ENCODE results near the gene SCAF1.
"Not testable (repeated sequence)": the region's sequence is repeated elsewhere in the genome, so short reads cannot be mapped to it uniquely, and the experiment has no call there.

Gene SCAF1

GRCh38 chr19:49616945-49617344, 25.1 kb upstream of the SCAF1 start:
- no peak overlapping the region for H3K4me3 ChIP-seq (ENCODE audit: low read length)
- DNase-seq: no peak
- H4K20me1 ChIP-seq (ENCODE audit: insufficient read depth, low read length): no peaks in the 10 kb centered on the region
- H3K36me3 ChIP-seq (replicated peaks; ENCODE audit: insufficient read depth, low read length): no peaks in the 10 kb centered on the region
- no peak overlapping the region for H2AFZ ChIP-seq (ENCODE audit: low read length)
- no peak overlapping the region for H3K4me2 ChIP-seq (ENCODE audit: low read depth, low read length)
- no peak for TF ChIP-seq EZH2phosphoT487 (IDR thresholded peaks at IDR 0.05; ENCODE audit: low read length)
- no peak for TF ChIP-seq EZH2 (optimal IDR thresholded peaks at IDR 0.05; ENCODE audit: low read depth, low read length)
- TF ChIP-seq CTCF (IDR thresholded peaks at IDR 0.05; ENCODE audit: low read length): no peak
- H3K27me3 ChIP-seq (replicated peaks; ENCODE audit: insufficient read depth, low read length): no peaks in the 10 kb centered on the region
- no peaks in the 10 kb centered on the region for H3K4me1 ChIP-seq (ENCODE audit: low read length)
- no peak overlapping the region for H3K27ac ChIP-seq (ENCODE audit: low read length)
- no peak overlapping the region for H3K9ac ChIP-seq (ENCODE audit: low read length)
- H3K9me2 ChIP-seq (replicated peaks; ENCODE audit: insufficient read depth, low read length): no peaks in the 10 kb centered on the region
- H3K9me3 ChIP-seq (replicated peaks; ENCODE audit: insufficient read depth, low read length): no peaks in the 10 kb centered on the region
- H3K79me2 ChIP-seq (ENCODE audit: low read length): peaks cover 19% of the 10 kb centered on the region
- H3F3A ChIP-seq (ENCODE audit: insufficient read depth, low read length): no peaks in the 10 kb centered on the region

- not testable (repeated sequence) for H3F3A ChIP-seq (ENCODE audit: insufficient read depth, low read length); H3K9me2 ChIP-seq (replicated peaks; ENCODE audit: insufficient read depth, low read length); H3K9ac ChIP-seq (ENCODE audit: low read length); H4K20me1 ChIP-seq (ENCODE audit: insufficient read depth, low read length); H2AFZ ChIP-seq (ENCODE audit: low read length); H3K27ac ChIP-seq (ENCODE audit: low read length); DNase-seq; H3K4me2 ChIP-seq (ENCODE audit: low read depth, low read length); H3K36me3 ChIP-seq (replicated peaks; ENCODE audit: insufficient read depth, low read length); H3K27me3 ChIP-seq (replicated peaks; ENCODE audit: insufficient read depth, low read length); H3K9me3 ChIP-seq (replicated peaks; ENCODE audit: insufficient read depth, low read length); H3K4me3 ChIP-seq (ENCODE audit: low read length); H3K4me1 ChIP-seq (ENCODE audit: low read length)
- H3K79me2 ChIP-seq (ENCODE audit: low read length): peaks cover 10% of the 10 kb centered on the region; the same call in 1 of the 2 replicates
Observed at GRCh38 chr19:49617860-49618259, 24.1 kb upstream of the SCAF1 start.

GRCh38 chr19:49624967-49625910, 16.8 kb upstream of the SCAF1 start:
- Histone ChIP-seq H3K9ac (ENCODE audit: low read length) (no peak overlapping the region), H3K27ac (ENCODE audit: low read length) (no peak overlapping the region), H3K79me2 (ENCODE audit: low read length) (0 out of 2 replicates have a peak, but pooled peaks cover 2% of the 10 kb centered on the region), H3K36me3 (replicated peaks; ENCODE audit: insufficient read depth, low read length) (no peaks in the 10 kb centered on the region), H3K4me3 (ENCODE audit: low read length) (no peak overlapping the region), H3K4me1 (ENCODE audit: low read length) (no peaks in the 10 kb centered on the region), H2AFZ (ENCODE audit: low read length) (no peak overlapping the region), H3K9me2 (replicated peaks; ENCODE audit: insufficient read depth, low read length) (no peaks in the 10 kb centered on the region), H3F3A (ENCODE audit: insufficient read depth, low read length) (no peaks in the 10 kb centered on the region), H4K20me1 (ENCODE audit: insufficient read depth, low read length) (no peaks in the 10 kb centered on the region), H3K4me2 (ENCODE audit: low read depth, low read length) (no peak overlapping the region), H3K9me3 (replicated peaks; ENCODE audit: insufficient read depth, low read length) (no peaks in the 10 kb centered on the region), H3K27me3 (replicated peaks; ENCODE audit: insufficient read depth, low read length) (no peaks in the 10 kb centered on the region)
- TF ChIP-seq EZH2phosphoT487 (IDR thresholded peaks at IDR 0.05; ENCODE audit: low read length) (no peak), EZH2 (optimal IDR thresholded peaks at IDR 0.05; ENCODE audit: low read depth, low read length) (no peak), CTCF (IDR thresholded peaks at IDR 0.05; ENCODE audit: low read length) (no peak)
- no peak for DNase-seq

GRCh38 chr19:49626226-49626625, 15.8 kb upstream of the SCAF1 start:
- H3K4me3 ChIP-seq (ENCODE audit: low read length): no peak overlapping the region
- H3K9ac ChIP-seq (ENCODE audit: low read length): no peak overlapping the region
- no peaks in the 10 kb centered on the region for H3K9me2 ChIP-seq (replicated peaks; ENCODE audit: insufficient read depth, low read length)
- no peaks in the 10 kb centered on the region for H3F3A ChIP-seq (ENCODE audit: insufficient read depth, low read length)
- H3K4me1 ChIP-seq (ENCODE audit: low read length): no peaks in the 10 kb centered on the region
- H3K4me2 ChIP-seq (ENCODE audit: low read depth, low read length): no peak overlapping the region
- H3K27me3 ChIP-seq (replicated peaks; ENCODE audit: insufficient read depth, low read length): no peaks in the 10 kb centered on the region
- H3K27ac ChIP-seq (ENCODE audit: low read length): no peak overlapping the region
- H3K79me2 ChIP-seq (ENCODE audit: low read length): no peaks in the 10 kb centered on the region
- no peaks in the 10 kb centered on the region for H3K36me3 ChIP-seq (replicated peaks; ENCODE audit: insufficient read depth, low read length)
- no peaks in the 10 kb centered on the region for H4K20me1 ChIP-seq (ENCODE audit: insufficient read depth, low read length)
- TF ChIP-seq CTCF (IDR thresholded peaks at IDR 0.05; ENCODE audit: low read length): no peak
- no peak for TF ChIP-seq EZH2 (optimal IDR thresholded peaks at IDR 0.05; ENCODE audit: low read depth, low read length)
- TF ChIP-seq EZH2phosphoT487 (IDR thresholded peaks at IDR 0.05; ENCODE audit: low read length): no peak
- no peak for DNase-seq
- H3K9me3 ChIP-seq (replicated peaks; ENCODE audit: insufficient read depth, low read length): no peaks in the 10 kb centered on the region
- no peak overlapping the region for H2AFZ ChIP-seq (ENCODE audit: low read length)

All from MM.1S (cell line).